ENCODE results near the gene PCNX2.

DNA sequence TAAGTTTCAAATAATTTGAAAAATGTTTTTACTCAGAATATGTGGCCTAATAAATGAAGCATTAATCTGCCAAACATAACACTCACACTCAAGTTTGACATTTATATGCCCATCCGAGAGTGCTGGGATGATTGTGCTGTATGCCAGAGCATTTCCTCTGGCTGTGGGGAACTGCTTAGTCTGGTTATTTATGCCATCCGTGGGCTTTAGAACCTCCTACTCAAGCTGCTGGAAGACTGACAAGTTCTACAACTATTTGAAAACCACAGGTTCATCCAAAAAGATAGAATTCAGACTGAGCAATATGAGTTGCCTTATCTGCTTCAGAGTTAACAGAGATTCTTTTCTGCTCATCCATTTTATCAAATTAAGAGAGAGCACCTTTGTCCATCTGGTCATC is 25.9 kb downstream of the PCNX2 start:
- no peak for TF ChIP-seq NFE2L2 (IDR thresholded peaks at IDR 0.05; ENCODE audit: low read length)
- TF ChIP-seq, protein P1, sequence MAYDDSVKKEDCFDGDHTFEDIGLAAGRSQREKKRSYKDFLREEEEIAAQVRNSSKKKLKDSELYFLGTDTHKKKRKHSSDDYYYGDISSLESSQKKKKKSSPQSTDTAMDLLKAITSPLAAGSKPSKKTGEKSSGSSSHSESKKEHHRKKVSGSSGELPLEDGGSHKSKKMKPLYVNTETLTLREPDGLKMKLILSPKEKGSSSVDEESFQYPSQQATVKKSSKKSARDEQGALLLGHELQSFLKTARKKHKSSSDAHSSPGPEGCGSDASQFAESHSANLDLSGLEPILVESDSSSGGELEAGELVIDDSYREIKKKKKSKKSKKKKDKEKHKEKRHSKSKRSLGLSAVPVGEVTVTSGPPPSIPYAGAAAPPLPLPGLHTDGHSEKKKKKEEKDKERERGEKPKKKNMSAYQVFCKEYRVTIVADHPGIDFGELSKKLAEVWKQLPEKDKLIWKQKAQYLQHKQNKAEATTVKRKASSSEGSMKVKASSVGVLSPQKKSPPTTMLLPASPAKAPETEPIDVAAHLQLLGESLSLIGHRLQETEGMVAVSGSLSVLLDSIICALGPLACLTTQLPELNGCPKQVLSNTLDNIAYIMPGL (CRISPR knock-in tag; IDR thresholded peaks at IDR 0.05; ENCODE audit: borderline replicate concordance in 1 of 2, low read depth in 1 of 2) = no peak
- TF ChIP-seq RNF2 (conservative IDR thresholded peaks at IDR 0.05; ENCODE audit: low read depth) = no peak
